HCT116 (cell line): ENCODE data around the gene TCF7L2.

ENCODE experiments used
- POLR2A ChIP-seq: IDR thresholded peaks from 2 replicates; pipeline ENCODE4 v1.7.0; 2011; ENCODE audit warnings: borderline replicate concordance; ENCODE audit not compliant: insufficient read depth, insufficient read length; ENCODE audit errors: extremely low read depth
- TF ChIP-seq, protein P1 (sequence below), 3 experiments: fragments of 200-600 bp in 1 of 3; sonication (generic) in 1 of 3; IDR thresholded peaks in 2 of 3; conservative IDR thresholded peaks in 1 of 3; 2 replicates each; pipeline ENCODE4 v1.5.1; 2012 to 2017; ENCODE audit warnings: low read depth in 2 of 3, low read length in 2 of 3, antibody characterized with exemption in 1 of 3, borderline replicate concordance in 1 of 3, control low read depth in 1 of 3, mild to moderate bottlenecking in 1 of 3, mixed read lengths in 1 of 3, mixed run types in 1 of 3, moderate library complexity in 1 of 3; ENCODE audit not compliant: insufficient read depth in 1 of 3

DNA sequence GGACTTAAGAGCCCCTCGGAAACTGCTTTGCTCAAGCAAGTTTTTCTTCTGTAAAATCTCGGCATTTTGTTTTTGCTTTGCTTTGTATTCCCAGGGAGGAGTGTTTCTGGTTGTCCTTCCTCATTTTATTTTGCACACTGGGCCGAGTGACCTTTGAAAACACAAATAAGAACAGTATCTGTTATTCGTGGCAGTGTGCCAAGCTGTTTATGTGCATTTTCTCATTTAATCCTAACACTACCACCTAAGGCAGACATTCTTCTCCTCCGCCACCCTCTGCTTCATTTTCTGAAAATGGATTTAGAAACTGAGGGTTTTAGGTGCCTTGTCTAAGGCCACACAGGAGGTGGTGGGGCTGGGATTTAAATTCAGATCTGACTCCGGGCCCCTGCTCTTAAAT, 218.5 kb downstream of the TCF7L2 start:
- no peak for TF ChIP-seq POLR2A
- TF ChIP-seq, protein P1, sequence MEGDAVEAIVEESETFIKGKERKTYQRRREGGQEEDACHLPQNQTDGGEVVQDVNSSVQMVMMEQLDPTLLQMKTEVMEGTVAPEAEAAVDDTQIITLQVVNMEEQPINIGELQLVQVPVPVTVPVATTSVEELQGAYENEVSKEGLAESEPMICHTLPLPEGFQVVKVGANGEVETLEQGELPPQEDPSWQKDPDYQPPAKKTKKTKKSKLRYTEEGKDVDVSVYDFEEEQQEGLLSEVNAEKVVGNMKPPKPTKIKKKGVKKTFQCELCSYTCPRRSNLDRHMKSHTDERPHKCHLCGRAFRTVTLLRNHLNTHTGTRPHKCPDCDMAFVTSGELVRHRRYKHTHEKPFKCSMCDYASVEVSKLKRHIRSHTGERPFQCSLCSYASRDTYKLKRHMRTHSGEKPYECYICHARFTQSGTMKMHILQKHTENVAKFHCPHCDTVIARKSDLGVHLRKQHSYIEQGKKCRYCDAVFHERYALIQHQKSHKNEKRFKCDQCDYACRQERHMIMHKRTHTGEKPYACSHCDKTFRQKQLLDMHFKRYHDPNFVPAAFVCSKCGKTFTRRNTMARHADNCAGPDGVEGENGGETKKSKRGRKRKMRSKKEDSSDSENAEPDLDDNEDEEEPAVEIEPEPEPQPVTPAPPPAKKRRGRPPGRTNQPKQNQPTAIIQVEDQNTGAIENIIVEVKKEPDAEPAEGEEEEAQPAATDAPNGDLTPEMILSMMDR (IDR thresholded peaks at IDR 0.05 in 2 of 3, conservative IDR thresholded peaks at IDR 0.05 in 1 of 3; ENCODE audit: borderline replicate concordance in 1 of 3, insufficient read depth in 1 of 3, low read depth in 2 of 3, low read length in 2 of 3) = no peak
